ENCODE measurements around the gene CXXC5.

The CXXC5 gene

GRCh38 chr5:139692679-139693308, 44.6 kb downstream of the CXXC5 start:
- no peak for DNase-seq (ENCODE audit: low spot score)

- no peak for DNase-seq (ENCODE audit: low spot score)
Observed at GRCh38 chr5:139693676-139694364, 45.7 kb downstream of the CXXC5 start.

DNA sequence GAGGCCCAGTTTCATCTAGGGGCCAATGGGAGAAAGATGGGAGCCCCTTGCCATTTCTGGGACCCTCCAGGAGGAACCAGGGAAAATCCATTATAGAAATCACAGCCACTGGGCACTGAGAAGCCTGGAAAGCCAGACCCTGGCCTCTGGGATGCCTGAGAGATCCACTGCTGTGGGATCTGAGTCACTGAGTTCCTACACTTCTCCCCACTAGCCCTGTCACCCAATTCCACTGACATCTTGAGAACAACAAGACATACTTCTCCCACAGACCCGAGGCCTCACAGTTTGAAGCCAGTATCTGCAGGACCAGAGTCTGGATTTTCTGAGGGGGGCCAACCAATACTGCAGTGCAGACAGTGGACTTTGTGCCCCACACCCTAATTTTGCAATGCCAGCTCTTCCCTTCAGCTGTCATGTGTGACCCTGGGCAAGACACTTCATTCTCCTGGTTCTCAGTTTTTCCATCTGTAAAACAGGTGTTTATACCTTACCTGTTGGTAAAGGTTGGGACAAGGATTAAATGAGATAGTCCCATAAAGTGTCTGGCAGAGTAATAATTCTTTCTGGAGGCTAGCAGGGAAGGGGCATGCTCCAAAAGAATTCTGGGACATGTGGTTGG, 46.5 kb downstream of the CXXC5 start:
- DNase-seq (ENCODE audit: low spot score): no peak

DNA sequence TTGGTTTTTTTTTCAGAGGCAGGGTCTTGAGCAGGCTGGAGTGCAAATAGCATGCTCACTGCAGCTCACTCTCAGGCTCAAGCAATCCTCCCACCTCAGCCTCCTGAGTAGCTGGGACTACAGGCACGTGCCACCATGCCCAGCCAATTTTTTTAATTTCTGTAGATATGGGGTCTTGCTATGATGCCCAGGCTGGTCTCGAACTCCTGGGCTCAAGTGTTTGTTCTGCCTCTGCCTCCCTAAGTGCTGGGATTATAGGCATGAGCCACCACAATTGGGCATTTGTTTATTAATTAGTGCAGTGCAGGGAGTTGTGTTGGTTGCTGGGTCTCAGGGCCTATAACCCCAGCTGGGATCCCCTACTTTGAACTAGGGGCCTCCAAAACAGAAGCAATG, 47.0 kb downstream of the CXXC5 start:
- DNase-seq (ENCODE audit: low spot score): no peak

DNA sequence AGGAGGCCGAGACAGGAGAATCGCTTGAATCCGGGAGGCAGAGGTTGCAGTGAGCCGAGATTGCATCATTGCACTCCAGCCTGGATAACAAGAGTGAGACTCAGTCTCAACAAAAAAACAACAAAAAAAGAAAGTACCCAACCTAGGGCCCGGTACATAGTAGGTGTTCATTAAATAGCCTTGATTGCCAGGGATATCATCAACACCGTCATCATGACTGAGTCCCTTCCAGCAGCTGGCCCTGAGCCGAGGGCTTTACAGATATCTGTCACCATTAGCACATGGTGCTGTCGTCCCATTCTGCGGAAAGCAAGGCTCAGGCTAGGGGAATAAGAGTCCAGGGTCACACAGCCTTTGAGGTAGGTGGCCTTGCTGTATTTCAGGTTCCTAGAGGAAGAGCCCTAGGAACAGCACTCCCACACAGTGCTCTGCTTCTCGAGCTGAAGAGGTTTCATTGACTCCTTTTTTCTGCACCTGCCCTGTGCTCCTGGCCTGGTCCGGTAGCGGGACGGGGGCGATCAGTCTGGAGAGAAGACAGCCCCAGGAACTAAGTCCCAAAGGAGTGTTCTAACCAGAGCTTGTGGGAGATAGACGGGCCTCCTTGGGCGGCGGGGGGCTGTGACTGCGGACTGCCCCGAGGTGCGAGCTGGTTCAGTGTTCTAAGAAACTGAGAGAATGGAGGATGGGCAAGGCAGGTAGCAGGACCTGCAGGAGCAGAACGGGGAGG, 48.2 kb downstream of the CXXC5 start:
- no peak for DNase-seq (ENCODE audit: low spot score)

GRCh38 chr5:139696894-139697658, 48.9 kb downstream of the CXXC5 start:
- DNase-seq (ENCODE audit: low spot score): no peak

DNA sequence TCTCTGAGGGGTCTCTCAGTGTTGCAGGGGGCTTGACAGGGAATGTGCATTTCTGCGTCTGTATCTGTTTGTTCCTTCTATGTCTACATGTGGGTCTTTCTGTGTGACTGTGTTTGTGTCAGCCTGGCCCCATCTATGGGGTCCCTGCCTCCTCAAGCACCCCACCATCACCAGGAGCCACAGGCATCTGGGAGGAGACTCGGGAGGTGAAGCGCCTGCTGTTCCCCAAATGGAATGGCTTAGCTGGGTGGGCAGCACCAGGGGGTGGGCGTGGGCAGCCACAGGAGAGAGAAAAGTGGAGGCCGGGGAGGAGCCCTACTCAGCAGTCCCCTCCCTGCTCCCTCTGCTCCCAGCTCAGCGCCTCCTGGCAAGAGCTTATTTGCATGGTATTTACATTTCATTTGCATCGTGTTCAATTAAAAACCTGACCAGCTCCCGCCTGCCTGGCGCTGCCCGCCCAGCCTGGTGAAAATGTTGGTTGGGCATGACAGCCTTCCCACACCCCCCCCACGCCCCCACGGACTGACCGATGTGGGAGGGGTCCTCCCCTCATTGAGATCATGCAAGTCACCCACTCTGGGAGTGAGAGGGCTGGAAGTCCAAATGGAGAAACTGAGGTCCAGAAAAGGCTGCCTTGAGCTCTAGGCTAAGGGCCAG, 50.5 kb downstream of the CXXC5 start:
- peak; percentile 41 for DNase-seq (ENCODE audit: low spot score)

DNA sequence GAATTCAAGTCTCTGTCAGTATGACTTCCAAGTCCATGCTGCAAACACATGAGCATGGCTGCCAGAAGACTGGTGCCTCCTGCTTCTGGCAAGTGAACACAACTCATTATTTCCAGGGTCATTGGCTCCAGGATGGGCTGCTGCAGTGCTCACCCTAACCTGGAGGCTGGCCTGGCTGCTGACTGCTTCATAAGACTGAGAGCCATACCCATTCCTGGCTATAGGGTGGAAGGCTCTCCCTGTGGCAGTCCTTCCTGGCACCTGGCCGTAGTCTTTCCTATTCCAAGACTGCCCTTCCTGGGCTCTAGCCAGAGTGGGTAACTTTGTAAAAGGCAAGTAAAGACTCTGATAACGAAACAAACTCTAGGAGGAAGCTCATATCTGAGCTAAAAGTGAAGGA, 51.2 kb downstream of the CXXC5 start:
- DNase-seq (ENCODE audit: low spot score): no peak

GRCh38 chr5:139700711-139701055, 52.5 kb downstream of the CXXC5 start:
- no peak for DNase-seq (ENCODE audit: low spot score)

DNA sequence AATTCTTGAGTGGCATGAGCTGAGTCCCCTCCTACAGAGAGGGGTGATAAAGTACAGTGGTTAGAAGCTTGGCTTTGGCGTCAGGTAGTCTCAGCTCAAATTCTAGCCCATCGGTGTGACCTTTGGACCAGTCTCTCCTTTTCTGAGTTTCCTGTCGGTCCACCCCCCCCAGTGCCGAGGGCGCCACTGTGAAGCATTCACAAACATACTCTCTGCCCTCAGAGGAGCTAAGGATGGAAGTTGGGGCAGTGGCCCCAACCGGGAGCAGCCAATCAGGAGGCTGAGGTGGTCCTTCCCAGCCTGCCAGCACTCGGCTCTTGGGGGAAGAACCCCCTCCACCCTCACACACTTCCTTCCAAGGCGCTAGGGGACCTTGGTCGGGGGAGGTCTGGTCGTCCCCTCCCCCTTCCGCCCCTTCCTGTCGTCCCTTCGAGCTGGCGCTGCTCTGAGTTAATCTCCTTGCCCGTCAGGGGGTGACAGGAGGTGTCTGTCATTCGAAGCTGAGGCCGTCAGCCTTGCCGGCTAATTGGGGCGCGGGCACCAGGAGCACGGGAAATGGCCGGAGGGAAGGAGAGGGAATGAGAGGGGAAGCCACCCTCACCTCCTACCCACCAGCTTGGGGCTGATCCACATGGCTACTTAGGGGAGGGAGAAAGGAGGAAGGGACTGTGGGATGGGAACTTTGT, 53.0 kb downstream of the CXXC5 start:
- DNase-seq (ENCODE audit: low spot score): no peak

DNA sequence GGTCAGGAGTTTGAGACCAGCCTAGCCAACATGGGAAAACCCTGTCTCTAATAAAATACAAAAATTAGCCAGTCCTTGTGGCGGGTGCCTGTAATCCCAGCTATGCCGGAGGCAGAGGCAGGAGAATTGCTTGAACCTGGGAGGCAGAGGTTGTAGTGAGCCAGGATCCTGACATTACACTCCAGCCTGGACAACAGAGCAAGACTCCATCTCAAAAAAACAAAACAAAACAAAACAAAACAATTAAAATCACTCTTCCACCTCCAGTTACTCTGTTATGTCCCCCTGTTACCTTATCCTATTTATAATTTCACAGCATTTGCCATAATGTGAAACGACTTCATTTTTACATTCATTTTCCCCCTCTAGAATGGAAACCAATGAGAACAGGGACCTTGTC, 54.4 kb downstream of the CXXC5 start:
- DNase-seq (ENCODE audit: low spot score): no peak

- DNase-seq (ENCODE audit: low spot score): no peak
Observed at GRCh38 chr5:139704748-139705147, 56.6 kb downstream of the CXXC5 start.

- no peak for DNase-seq (ENCODE audit: low spot score)
Observed at GRCh38 chr5:139705191-139705590, 57.0 kb downstream of the CXXC5 start.

DNA sequence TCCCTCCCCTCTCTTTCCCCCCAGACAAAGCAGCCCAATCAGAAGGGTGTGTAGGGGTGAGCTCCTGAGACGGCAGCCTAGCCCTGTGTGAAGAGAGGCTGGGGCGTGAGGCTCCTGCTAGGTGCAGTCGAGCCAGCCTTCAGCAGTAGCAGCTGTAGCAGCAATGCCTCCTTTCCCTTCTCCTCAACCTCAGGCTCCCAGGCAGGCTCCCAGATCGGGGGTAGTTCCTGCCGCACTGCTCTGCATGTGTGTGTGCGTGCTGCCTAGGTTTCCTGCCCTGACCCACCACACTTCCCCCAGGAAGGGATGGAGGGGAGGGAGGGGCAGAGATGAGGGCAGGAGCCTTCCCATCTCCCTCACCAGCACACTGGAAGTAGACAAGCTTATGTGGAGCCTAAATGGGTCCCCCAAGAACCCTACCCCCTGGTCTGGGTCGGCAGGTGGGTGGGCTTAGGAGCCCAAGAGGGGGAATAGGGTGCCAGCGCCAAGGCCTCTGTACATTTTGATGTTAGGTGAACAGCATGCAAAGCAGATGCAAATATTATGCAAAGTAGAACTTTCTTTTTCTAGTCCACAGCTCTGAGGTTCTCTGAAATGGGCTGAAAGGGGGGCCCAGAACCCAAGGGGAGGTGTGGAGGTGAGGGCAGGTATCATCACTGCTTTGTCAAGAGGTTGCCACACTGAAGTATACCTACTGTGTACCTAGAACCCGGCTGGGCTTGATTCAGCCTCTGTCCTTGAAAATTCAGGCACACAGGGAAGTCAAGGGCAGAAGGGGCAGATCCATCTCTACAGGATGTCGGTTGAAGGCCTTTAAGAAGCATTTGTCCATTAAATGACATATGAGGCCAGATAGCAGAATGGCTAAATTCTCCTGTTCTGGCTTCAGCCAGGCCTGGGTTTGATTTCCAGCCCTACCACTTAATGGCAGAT, 57.8 kb downstream of the CXXC5 start:
- no peak for DNase-seq (ENCODE audit: low spot score)

DNA sequence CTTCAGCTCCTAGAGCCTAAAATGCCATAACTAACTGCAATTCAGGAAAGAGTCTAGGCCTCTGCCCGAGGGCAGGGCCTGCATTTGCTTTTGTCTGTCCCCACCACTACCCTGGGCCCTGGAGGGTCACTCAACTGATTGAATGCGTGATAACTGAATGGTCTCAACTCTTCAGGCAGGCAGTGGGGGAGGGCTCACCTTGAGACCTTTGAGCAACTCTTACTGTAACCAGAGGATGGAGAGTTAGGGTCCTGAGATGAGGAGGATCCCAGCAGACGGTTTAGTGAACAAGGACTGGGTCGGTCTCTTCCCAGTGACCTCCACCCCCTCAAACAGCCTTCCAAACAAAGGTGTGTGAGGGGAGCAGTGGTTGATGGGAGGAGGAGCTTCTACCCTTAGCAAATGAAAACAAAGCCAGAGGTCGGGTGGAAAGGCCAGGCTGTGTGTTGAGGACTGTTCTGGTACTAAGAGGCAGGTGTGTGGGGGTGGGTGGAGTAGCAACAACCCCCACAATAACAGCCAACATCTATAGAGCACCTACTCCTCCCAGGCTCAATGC, 59.4 kb downstream of the CXXC5 start:
- no peak for DNase-seq (ENCODE audit: low spot score)

- DNase-seq (ENCODE audit: low spot score): no peak
Observed at GRCh38 chr5:139708434-139708861, 60.3 kb downstream of the CXXC5 start.

GRCh38 chr5:139708877-139709581, 60.9 kb downstream of the CXXC5 start:
- no peak for DNase-seq (ENCODE audit: low spot score)

DNA sequence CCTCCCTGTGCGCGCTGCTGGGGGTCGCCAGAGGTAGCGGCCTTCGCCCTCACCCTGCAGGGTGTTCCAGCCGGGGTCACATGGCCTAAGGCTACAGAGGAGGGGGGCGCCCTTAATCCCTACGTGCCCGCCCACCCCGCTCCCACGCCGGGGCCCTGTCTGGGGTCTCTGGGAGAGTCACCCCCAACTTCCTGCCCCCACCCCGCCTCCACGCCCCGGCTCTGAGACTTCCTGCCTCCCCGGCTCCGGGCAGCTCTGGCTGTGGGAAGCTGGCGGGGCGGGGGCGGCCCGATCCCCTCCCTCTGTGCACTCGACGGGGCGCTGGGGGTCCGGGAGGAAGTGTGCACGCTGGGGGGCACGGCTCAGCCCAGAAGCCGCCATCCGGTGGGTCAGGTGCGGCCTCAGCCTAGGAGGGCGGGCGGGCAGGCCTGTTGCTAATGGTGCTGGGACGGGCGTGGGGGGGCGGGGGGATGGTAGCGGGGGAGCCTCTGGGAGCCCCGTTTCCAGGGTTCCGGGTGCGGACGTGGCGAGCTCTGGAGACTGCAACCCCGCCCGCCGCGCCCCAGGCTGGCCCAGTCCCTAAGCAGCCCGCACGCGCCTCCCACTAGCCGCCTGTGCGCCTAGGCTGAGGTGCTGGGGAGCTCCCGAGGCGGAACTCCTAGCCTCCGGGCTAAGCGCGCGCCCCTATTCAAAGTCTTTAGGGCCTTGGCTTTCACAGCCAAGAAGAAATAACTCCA, 61.6 kb downstream of the CXXC5 start:
- DNase-seq (ENCODE audit: low spot score): no peak

All from COLO829 (cell line).